Amygdala (tissue), 56 donors: Measurements from ENCODE around the gene TNN.
"Not testable (repeated sequence)": the region's sequence is repeated elsewhere in the genome, so short reads cannot be mapped to it uniquely, and the experiment has no call there.

ENCODE experiments used
- DNase-seq, 56 donors: peaks; one replicate each; lab custom pipeline; 2025; lab: John Stamatoyannopoulos, UW

TNN gene

GRCh38 chr1:175067362-175068106 lies at the start of gene TNN:
TNN (plus strand) TSS chr1:175067833; CDS start chr1:175077419, 9,586 bp downstream.
- no peak for DNase-seq

DNA sequence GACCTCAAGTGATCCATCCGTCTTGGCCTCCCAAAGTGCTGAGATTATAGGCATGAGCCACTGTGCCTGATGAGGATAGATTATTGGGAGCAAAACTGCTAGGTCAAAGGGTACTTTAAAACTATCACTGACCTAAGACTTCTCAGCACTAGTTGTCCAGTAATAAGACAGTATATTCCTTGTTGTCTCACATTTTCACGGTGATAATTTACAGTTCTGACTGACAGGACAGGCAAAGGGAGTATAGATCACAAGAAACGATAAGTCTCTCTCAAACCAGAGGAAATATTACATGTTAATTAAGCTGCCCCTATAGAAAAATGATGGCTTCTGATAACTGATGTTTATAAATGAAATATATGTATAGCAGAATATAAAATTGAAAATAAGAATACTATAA lies 48.1 kb upstream of the TNN start:
- DNase-seq = no peak

GRCh38 chr1:175023043-175023921 lies 44.4 kb upstream of the TNN start, which contains the start of gene MRPS14:
MRPS14 (minus strand) TSS chr1:175023425; CDS start chr1:175023408, 17 bp downstream.
- peak; percentile 66 to 98 (median 94) for DNase-seq

DNA sequence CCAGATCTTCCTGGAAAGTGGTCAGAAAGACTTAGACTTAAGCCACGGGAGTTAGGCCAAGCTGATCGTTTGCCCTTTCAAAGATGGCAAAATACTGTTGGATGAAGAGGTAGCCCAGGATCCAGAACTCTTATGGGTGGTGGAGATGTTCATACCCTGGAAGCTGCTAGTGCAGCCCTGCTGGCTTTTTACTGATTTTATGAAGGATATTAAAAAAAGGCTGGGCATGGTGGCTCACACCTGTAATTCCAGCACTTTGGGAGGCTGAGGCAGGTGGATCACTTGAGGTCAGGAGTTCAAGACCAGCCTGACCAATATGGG lies 43.8 kb upstream of the TNN start:
- not testable (repeated sequence) for DNase-seq

- DNase-seq = no peak
Measured at GRCh38 chr1:175024773-175025172, 42.9 kb upstream of the TNN start.

- DNase-seq = no peak
Measured at GRCh38 chr1:175033953-175034352, 33.7 kb upstream of the TNN start.

DNA sequence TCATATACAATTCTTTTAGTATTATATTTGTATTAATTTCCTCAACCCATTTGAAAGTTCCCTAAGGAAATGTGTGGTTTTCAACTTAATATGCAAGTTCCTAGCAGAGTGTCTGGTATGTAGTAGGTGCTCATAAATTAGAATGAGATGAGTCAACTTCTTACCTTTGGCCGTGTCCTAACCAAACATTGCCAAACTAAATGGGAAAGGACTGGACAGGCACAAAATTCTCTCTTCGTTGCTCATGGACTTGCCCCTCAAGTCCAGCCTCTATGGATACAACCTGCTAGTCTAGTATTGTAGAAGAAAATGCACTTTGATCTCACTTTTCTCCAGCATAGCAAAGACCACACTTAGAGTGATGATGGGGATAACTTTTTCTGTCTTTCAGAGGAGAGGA lies 32.9 kb upstream of the TNN start:
- no peak for DNase-seq

GRCh38 chr1:175035865-175036264 lies 31.8 kb upstream of the TNN start:
- no peak for DNase-seq

DNA sequence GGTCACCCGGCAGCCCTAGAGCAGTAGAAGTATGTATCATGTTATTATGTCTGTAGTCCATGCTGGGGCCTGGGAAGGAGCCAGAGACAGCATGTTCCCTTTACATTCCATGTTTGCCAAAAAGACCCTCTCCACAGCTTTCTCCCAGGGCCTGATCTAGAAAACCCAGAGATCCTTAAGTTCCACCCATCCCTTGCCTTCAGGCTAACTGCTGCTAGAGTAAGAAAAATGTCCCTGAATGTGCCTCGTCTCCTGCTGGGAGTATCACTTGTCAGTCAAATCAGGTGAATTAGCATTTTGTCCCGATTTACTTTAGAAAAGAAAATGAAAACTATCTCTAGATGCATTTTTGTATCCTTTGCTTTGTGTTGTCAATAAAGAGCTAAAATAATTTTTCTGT lies 31.2 kb upstream of the TNN start:
- DNase-seq = no peak

GRCh38 chr1:175037416-175037815 lies 30.2 kb upstream of the TNN start:
- DNase-seq = no peak

GRCh38 chr1:175040324-175040879 lies 27.2 kb upstream of the TNN start:
- no peak for DNase-seq

GRCh38 chr1:175042650-175043049 lies 25.0 kb upstream of the TNN start:
- DNase-seq = no peak

DNA sequence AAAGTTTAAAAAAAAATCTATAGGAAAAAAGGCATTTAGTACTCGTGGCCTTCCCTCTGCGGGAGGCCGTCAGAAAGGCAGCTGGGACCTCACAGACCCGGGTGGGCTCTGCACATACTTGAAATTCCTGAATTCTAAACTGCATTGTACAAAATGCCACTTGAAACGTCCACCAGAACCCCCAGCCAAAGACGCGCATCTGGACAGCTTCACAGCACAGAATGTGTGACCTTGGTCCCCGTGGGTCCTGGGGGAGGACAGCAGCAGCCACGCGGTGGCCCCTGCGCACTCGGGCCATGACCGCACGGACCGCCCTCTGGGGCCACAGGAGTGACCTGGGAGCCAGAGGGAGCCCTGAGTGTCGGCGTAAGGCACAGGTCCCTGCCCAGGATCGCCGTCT lies 23.8 kb upstream of the TNN start:
- no peak for DNase-seq

DNA sequence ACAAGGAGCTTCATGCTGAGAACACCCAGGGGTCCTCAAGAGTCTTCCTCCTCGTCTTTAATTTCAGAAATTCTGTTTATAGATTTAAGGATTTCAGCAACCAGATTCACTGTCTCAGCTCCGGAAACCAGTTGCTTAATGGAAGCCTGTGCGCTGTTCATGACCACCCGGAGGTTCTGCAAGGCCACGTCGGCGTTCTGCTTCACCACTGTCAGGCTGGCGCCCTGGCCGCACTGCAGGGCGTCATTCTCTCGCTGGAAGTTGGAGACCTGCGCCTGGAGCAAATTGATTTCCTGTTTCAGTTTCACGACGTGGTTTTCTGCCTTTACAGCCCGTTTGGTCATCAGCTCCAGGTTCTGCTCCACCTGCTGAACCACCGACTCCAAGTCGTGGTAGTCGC lies 23.0 kb upstream of the TNN start:
- not testable (repeated sequence) for DNase-seq

DNA sequence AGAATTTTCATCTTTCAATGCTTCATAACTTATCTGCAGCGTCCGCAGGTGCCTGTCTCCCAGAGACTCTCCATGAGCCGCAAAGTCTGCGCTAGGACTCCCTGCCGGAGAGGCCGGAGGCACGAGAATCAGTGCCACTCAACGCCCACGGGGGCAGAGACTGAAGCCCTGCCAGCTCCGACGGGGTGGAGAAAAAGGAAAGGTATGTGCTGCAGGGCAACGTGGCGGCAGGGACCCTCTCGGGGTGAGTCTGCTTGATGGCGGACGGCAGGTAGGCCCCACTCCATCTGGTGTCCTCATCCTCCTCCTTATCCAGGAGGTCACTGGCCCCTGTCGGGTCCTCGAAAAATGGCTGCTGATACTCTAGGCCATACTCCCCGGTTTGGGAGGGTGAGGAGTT lies 22.5 kb upstream of the TNN start:
- DNase-seq = no peak

DNA sequence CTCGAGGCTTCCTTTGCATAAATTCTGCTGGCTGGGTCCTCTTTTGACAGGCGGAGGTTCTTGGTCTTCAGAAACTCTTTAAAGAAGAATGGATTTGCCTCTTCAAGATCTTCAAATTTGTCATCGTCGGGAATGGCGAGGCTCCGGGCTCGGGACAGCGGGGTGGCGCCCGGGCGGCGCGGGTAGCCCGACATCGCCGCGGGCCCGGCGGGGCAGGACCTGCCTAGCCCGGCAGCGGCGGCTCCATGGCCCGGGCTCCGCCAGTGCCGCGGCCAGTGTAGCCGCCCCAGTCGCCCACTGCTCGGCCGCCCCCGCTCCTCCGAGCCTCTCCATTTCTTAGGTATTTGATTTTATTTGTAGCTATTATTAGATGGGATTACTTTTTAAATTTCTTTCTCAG lies 22.1 kb upstream of the TNN start:
- no peak for DNase-seq

DNA sequence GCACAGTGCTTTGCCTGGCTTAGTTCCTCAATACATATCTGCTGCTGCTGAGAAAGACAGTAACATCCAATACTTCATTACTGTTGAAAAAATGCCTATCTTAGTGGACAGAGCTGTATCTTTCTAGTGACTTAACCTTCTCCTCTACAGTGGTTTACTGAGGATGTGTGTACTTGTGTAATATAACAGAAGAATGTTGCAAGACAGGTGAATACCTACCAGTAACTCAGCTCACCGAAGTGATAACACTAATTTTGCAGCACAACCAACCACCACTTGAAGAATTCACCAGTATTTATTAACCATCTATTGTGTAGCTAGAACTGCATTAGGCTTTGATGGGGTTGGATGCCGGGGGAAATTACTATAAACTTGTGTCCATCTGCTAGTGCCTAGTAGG lies 16.6 kb upstream of the TNN start:
- no peak for DNase-seq

DNA sequence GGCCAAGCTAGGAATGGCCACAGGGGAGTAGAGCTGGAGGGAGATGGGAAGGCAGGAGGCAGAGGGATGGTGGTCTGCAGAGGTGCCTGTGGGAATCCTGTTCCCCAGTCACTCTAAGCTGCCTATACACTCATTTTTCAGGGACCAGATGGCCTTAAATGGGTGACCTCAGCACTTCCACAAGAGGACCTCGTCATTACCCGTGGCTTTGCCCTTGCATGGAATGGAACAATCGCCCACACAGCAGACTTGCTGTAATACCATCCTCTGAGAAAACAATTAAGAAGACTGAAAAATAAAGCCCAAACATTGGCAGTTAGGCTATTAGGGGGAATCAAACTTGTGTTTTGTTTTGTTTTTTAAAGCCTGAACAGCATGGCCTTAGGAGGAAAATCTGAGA lies 12.9 kb upstream of the TNN start:
- no peak for DNase-seq

GRCh38 chr1:175062339-175062738 lies 5.3 kb upstream of the TNN start:
- no peak for DNase-seq

DNA sequence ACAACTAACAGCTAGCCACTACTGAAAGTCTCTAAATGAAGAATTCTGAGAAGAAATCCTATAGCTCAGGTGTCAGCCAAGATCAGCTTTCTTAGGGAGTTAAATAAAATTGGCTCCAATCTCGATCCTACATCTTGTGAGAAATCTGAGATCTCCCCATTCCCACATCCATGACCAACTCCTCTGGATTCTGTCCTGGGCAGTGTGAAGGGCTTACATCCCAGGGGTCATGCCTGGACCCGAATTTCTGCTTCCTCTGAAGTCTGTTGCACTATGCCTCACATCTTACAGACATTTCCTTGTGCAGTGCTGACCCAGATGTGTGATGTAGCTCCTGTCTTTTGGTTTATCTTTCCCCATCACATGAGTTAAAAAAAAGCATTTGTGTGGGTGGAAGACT lies 4.8 kb upstream of the TNN start:
- DNase-seq = no peak

- no peak for DNase-seq
Measured at GRCh38 chr1:175070818-175071217, 3.2 kb downstream of the TNN start.
